ENCODE measurements around the gene MEGF8. TPM values are rescaled to one million over a fixed set of nuclear protein-coding genes. Genes with fewer than 3 reads are reported as not detected.

Gene MEGF8
- total RNA-seq, 2 experiments from 2014 or later, result 8.5 to 9.3 TPM

DNA sequence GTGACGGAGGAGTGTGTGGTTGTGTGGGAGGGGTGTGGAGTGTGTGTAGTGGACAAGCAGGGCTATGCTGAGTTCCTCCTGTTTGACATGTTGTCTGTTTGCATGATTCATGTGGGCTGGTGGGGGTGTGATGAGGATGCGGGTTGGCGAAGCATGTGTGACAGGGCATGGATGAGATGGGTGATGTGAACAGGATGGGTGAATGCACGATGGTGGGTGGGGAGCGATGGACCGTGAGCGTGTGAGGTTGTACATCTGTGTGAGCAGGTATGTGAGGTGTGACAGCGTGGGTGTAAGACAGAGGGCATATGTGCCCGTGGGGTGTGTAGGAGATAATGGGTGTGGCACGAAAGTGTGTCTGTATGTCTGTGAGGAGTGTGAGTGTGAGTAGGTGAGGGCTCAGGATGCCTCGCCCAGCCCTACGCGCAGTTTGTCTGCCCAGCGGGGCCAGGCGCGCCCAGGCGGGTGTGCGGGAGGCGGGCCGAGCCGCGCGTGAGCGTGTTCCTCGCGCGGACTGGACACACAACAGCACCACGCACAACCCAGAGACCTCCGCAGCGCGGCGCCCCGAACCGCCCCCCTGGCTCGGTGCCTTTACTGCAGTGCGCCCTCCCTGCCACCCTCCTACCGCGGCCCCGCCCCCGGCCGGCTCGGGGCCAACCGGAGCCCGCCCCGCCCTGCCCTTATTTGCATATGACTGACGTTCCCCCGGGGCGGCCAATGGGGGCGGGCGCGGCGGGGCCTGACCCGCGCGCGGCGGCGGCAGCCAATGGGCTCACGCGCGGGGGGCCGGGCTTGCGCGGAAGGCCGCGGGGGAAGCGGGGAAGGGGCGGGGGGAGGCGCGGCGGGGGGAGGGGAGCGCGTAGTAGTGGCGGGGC lies 42.0 kb upstream of the MEGF8 start:
- Mint-ChIP-seq H3K27me3 (no peaks in the 10 kb centered on the region), H3K27ac (no peak overlapping the region), H3K4me1 (peaks cover 40% of the 10 kb centered on the region), H3K36me3 (peaks cover 5% of the 10 kb centered on the region), H3K9me3 (no peaks in the 10 kb centered on the region), H3K4me3 (no peak overlapping the region)
- DNase-seq (peak; percentile 97), ATAC-seq (ENCODE audit: low read depth) (peak; percentile 66)
- POLR2A ChIA-PET, result interaction anchor here (0.7 to 1.7 kb wide), 5 partner anchors 13 to 156 kb away, joined by 3 to 8 read pairs (median 5); no protein-coding TSS in a partner anchor

GRCh38 chr19:42284066-42284501 lies 41.4 kb upstream of the MEGF8 start:
- Mint-ChIP-seq H3K4me3 (no peak overlapping the region), H3K27ac (no peak overlapping the region), H3K36me3 (peaks cover 5% of the 10 kb centered on the region), H3K27me3 (no peaks in the 10 kb centered on the region), H3K9me3 (no peaks in the 10 kb centered on the region), H3K4me1 (peaks cover 35% of the 10 kb centered on the region)
- ATAC-seq (ENCODE audit: low read depth) (peak; percentile 31), DNase-seq (peak; percentile 92)
- POLR2A ChIA-PET, result interaction anchor here (1.1 to 1.5 kb wide), 7 partner anchors 11 to 85 kb away, joined by 3 to 12 read pairs (median 5); partner anchors contain the start of genes PAFAH1B3 and PRR19

GRCh38 chr19:42284591-42285341 lies 40.7 kb upstream of the MEGF8 start:
- Mint-ChIP-seq H3K4me3 (peak overlapping the region; percentile 89), H3K36me3 (peaks cover 5% of the 10 kb centered on the region), H3K9me3 (no peaks in the 10 kb centered on the region), H3K4me1 (peaks cover 29% of the 10 kb centered on the region), H3K27ac (peak overlapping the region; percentile 86), H3K27me3 (no peaks in the 10 kb centered on the region)
- ATAC-seq (ENCODE audit: low read depth) (no peak), DNase-seq (no peak)
- POLR2A ChIA-PET, result interaction anchor here (1.1 to 1.5 kb wide), 7 partner anchors 10 to 86 kb away, joined by 3 to 12 read pairs (median 5); partner anchors contain the start of genes PAFAH1B3 and PRR19

DNA sequence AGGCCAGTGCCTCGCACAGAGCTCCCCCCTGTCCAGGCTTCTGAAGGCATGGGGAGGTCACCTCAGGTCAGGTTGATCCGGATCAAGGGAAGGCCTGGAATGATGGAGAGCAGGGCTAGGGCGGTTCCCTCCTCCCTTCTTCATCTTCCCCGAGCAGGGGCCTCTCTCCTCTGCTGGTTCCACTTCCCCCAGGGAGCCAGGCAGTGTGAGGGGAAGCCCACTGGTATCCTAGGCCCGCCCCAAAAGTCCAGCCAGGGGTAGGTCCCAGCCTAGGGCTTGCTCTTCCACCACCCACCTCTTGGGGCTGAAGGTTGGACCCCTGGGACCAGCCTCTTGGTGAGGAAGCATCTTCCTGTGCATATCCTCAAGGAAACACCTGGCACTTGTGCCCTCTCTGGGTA lies 39.9 kb upstream of the MEGF8 start:
- H3K4me3 Mint-ChIP-seq, result peak overlapping the region; percentile 89
- peak overlapping the region; percentile 78 for H3K27ac Mint-ChIP-seq
- DNase-seq, result no peak
- peaks cover 5% of the 10 kb centered on the region for H3K36me3 Mint-ChIP-seq
- H3K27me3 Mint-ChIP-seq, result no peaks in the 10 kb centered on the region
- ATAC-seq (ENCODE audit: low read depth), result no peak
- POLR2A ChIA-PET, result interaction anchor here (1.4 to 1.5 kb wide), 2 partner anchors 18 to 42 kb away, joined by 3 to 12 read pairs; no protein-coding TSS in a partner anchor
- peaks cover 29% of the 10 kb centered on the region for H3K4me1 Mint-ChIP-seq
- no peaks in the 10 kb centered on the region for H3K9me3 Mint-ChIP-seq

- H3K36me3 Mint-ChIP-seq, result peaks cover 5% of the 10 kb centered on the region
- H3K27me3 Mint-ChIP-seq, result no peaks in the 10 kb centered on the region
- H3K27ac Mint-ChIP-seq, result peak overlapping the region; percentile 78
- H3K9me3 Mint-ChIP-seq, result no peaks in the 10 kb centered on the region
- H3K4me1 Mint-ChIP-seq, result peaks cover 29% of the 10 kb centered on the region
- DNase-seq (no peak), ATAC-seq (ENCODE audit: low read depth) (no peak)
- POLR2A ChIA-PET, result no interaction called here
- H3K4me3 Mint-ChIP-seq, result peak overlapping the region; percentile 89
Observed at GRCh38 chr19:42285988-42286348, 39.5 kb upstream of the MEGF8 start.

- ATAC-seq (ENCODE audit: low read depth), result no peak
- no peak for DNase-seq
- Mint-ChIP-seq H3K27ac (peak overlapping the region; percentile 78), H3K4me1 (peaks cover 28% of the 10 kb centered on the region), H3K27me3 (no peaks in the 10 kb centered on the region), H3K4me3 (no peak overlapping the region), H3K36me3 (peaks cover 5% of the 10 kb centered on the region), H3K9me3 (no peaks in the 10 kb centered on the region)
- POLR2A ChIA-PET, result interaction anchor here (0.5 kb wide), 1 partner anchor 74 kb away, joined by 3 read pairs; no protein-coding TSS in a partner anchor
Observed at GRCh38 chr19:42286349-42287016, 39.0 kb upstream of the MEGF8 start.

DNA sequence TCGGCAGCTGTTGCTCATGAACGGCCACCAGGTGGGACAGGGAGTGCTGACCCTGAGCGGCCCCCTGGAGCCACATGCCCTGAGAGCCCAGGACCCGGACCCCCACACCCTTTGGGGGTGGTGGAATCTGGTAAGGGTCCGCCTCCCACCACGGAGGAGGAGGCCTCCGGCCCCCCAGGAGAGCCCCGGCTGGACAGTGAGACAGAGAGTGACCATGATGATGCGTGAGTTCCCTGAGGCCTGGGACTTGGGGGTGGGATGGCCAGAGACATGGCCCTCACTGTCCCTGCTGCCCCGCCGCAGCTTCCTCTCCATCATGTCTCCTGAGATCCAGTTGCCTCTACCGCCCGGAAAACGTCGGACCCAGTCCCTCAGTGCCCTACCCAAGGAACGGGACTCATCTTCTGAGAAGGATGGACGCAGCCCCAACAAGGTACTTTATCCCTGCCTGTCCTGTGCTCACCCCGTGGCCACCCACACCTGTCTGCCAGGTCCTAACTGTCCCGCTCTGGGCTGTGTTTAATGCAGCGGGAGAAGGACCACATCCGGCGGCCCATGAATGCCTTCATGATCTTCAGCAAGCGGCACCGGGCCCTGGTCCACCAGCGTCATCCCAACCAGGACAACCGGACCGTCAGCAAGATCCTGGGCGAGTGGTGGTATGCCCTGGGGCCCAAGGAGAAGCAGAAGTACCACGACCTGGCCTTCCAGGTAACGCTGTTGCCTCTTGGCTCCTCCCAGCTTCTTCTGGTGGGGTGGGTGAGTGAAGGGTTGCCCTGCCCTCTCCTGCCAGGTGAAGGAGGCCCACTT lies 38.2 kb upstream of the MEGF8 start:
- Mint-ChIP-seq H3K4me1 (peaks cover 24% of the 10 kb centered on the region), H3K9me3 (no peaks in the 10 kb centered on the region), H3K4me3 (no peak overlapping the region), H3K36me3 (peaks cover 9% of the 10 kb centered on the region), H3K27me3 (no peaks in the 10 kb centered on the region), H3K27ac (no peak overlapping the region)
- no peak for DNase-seq
- POLR2A ChIA-PET, result interaction anchor here (0.5 kb wide), 1 partner anchor 73 kb away, joined by 3 read pairs; no protein-coding TSS in a partner anchor
- ATAC-seq (ENCODE audit: low read depth), result no peak

DNA sequence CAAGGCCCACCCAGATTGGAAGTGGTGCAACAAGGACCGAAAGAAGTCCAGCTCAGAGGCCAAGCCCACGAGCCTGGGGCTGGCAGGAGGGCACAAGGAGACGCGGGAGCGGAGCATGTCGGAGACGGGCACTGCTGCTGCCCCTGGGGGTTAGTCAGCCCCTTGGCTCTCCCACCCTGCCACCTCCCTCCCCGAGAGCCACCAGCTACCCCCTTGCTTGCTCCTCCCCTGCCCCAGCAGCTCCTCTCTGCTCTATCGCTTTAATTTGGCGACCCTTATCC lies 37.7 kb upstream of the MEGF8 start:
- Mint-ChIP-seq H3K4me3 (no peak overlapping the region), H3K4me1 (peaks cover 20% of the 10 kb centered on the region), H3K27me3 (no peaks in the 10 kb centered on the region), H3K27ac (no peak overlapping the region), H3K36me3 (peaks cover 9% of the 10 kb centered on the region), H3K9me3 (no peaks in the 10 kb centered on the region)
- DNase-seq, result no peak
- POLR2A ChIA-PET, result no interaction called here
- no peak for ATAC-seq (ENCODE audit: low read depth)

GRCh38 chr19:42288387-42288786 lies 37.0 kb upstream of the MEGF8 start:
- peaks cover 12% of the 10 kb centered on the region for H3K36me3 Mint-ChIP-seq
- H3K4me3 Mint-ChIP-seq, result no peak overlapping the region
- POLR2A ChIA-PET, result no interaction called here
- peaks cover 20% of the 10 kb centered on the region for H3K4me1 Mint-ChIP-seq
- no peaks in the 10 kb centered on the region for H3K9me3 Mint-ChIP-seq
- H3K27me3 Mint-ChIP-seq, result no peaks in the 10 kb centered on the region
- no peak for DNase-seq
- H3K27ac Mint-ChIP-seq, result no peak overlapping the region
- ATAC-seq (ENCODE audit: low read depth), result no peak

DNA sequence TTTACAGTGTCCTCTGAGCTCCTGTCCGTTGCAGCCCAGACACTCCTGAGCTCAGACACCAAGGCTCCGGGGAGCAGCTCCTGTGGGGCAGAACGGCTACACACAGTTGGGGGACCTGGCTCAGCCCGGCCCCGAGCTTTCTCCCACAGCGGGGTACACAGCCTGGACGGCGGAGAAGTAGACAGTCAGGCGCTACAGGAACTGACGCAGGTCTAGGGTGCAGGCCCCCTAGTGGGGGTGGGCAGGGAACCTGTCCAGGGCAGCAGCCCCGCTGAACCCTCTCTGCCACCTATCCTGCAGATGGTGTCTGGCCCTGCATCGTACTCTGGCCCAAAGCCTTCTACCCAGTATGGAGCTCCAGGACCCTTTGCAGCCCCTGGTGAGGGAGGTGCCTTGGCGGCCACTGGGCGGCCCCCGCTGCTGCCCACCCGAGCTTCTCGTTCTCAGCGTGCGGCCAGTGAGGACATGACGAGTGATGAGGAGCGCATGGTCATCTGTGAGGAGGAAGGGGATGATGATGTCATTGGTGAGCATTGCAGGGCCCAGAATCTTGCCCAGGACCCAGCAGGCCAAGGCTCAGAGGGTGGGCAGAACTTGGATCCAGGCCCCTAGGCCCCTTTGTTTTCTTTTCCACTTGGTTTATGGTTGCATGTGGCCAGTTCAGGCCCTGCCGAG lies 36.4 kb upstream of the MEGF8 start:
- ATAC-seq (ENCODE audit: low read depth), result no peak
- no peaks in the 10 kb centered on the region for H3K27me3 Mint-ChIP-seq
- no peak overlapping the region for H3K27ac Mint-ChIP-seq
- H3K4me1 Mint-ChIP-seq, result peaks cover 20% of the 10 kb centered on the region
- POLR2A ChIA-PET, result no interaction called here
- H3K9me3 Mint-ChIP-seq, result no peaks in the 10 kb centered on the region
- no peak for DNase-seq
- peaks cover 12% of the 10 kb centered on the region for H3K36me3 Mint-ChIP-seq
- H3K4me3 Mint-ChIP-seq, result no peak overlapping the region

GRCh38 chr19:42289556-42290041 lies 35.8 kb upstream of the MEGF8 start:
- peaks cover 14% of the 10 kb centered on the region for H3K36me3 Mint-ChIP-seq
- no peaks in the 10 kb centered on the region for H3K27me3 Mint-ChIP-seq
- DNase-seq (no peak), ATAC-seq (ENCODE audit: low read depth) (no peak)
- POLR2A ChIA-PET, result no interaction called here
- H3K9me3 Mint-ChIP-seq, result no peaks in the 10 kb centered on the region
- no peak overlapping the region for H3K27ac Mint-ChIP-seq
- no peak overlapping the region for H3K4me3 Mint-ChIP-seq
- peaks cover 20% of the 10 kb centered on the region for H3K4me1 Mint-ChIP-seq

DNA sequence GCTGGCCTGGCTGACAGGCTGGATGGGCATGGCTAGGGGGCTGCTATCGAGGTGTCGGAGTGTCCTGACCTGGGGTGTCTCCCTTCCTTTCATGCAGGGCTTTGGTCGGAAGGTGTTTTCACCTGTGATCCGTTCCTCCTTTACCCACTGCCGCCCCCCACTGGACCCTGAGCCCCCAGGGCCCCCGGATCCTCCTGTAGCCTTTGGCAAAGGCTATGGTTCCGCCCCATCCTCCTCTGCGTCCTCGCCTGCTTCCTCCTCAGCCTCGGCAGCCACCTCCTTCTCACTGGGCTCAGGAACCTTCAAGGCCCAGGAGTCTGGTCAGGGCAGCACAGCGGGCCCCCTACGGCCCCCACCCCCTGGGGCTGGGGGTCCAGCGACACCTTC lies 35.3 kb upstream of the MEGF8 start:
- Mint-ChIP-seq H3K4me1 (peaks cover 15% of the 10 kb centered on the region), H3K36me3 (peaks cover 14% of the 10 kb centered on the region), H3K9me3 (no peaks in the 10 kb centered on the region), H3K27me3 (no peaks in the 10 kb centered on the region), H3K27ac (no peak overlapping the region), H3K4me3 (no peak overlapping the region)
- DNase-seq, result no peak
- ATAC-seq (ENCODE audit: low read depth), result no peak
- POLR2A ChIA-PET, result no interaction called here
